ENCODE measurements around the gene UBL3. TPM values are rescaled to one million over a fixed set of nuclear protein-coding genes. Genes with fewer than 3 reads are reported as not detected.

UBL3 gene
- polyA plus RNA-seq, 12 donors, result 25.1 to 37.1 (median 30.2) TPM; not detected in 1

GRCh38 chr13:29816715-29817114, 33.7 kb downstream of the UBL3 start:
- no peak for DNase-seq

GRCh38 chr13:29815336-29815735, 35.1 kb downstream of the UBL3 start:
- no peak for DNase-seq

- DNase-seq, result no peak
These were observed 39.5 kb downstream of the UBL3 start for GRCh38 chr13:29810898-29811297.

GRCh38 chr13:29810145-29810742, 40.2 kb downstream of the UBL3 start:
- DNase-seq, result peak; percentile 13

GRCh38 chr13:29808264-29808663, 42.2 kb downstream of the UBL3 start:
- DNase-seq, result no peak

- no peak for DNase-seq
These were observed 44.1 kb downstream of the UBL3 start for GRCh38 chr13:29805994-29806979.

- DNase-seq, result no peak
These were observed 47.2 kb downstream of the UBL3 start for GRCh38 chr13:29803221-29803620.

GRCh38 chr13:29802621-29803020, 47.8 kb downstream of the UBL3 start:
- DNase-seq, result no peak

- no peak for DNase-seq
These were observed 48.6 kb downstream of the UBL3 start for GRCh38 chr13:29801737-29802305.

GRCh38 chr13:29801102-29801501, 49.3 kb downstream of the UBL3 start:
- no peak for DNase-seq

- no peak for DNase-seq
These were observed 49.7 kb downstream of the UBL3 start for GRCh38 chr13:29800687-29801086.

- DNase-seq, result no peak
These were observed 51.4 kb downstream of the UBL3 start for GRCh38 chr13:29799041-29799440.

- no peak for DNase-seq
These were observed 58.2 kb downstream of the UBL3 start for GRCh38 chr13:29791997-29792780.

- no peak for DNase-seq
These were observed 58.9 kb downstream of the UBL3 start for GRCh38 chr13:29791508-29791907.

- DNase-seq, result no peak
These were observed 63.7 kb downstream of the UBL3 start for GRCh38 chr13:29786698-29787097.

- DNase-seq, result no peak
These were observed 64.4 kb downstream of the UBL3 start for GRCh38 chr13:29785978-29786377.

GRCh38 chr13:29782798-29783197, 67.6 kb downstream of the UBL3 start:
- DNase-seq, result no peak

GRCh38 chr13:29774830-29775229, 75.6 kb downstream of the UBL3 start:
- no peak for DNase-seq

- DNase-seq, result peak; percentile 13
These were observed 79.2 kb downstream of the UBL3 start for GRCh38 chr13:29771247-29771646.

GRCh38 chr13:29767006-29767405, 83.4 kb downstream of the UBL3 start:
- DNase-seq, result no peak

GRCh38 chr13:29763436-29764180, 86.8 kb downstream of the UBL3 start:
- no peak for DNase-seq
